ENCODE measurements around the gene CDSN. TPM values are rescaled to one million over a fixed set of nuclear protein-coding genes. Genes with fewer than 3 reads are reported as not detected.

The CDSN gene
- total RNA-seq, 4 donors from 2014 or later = not detected

- ATAC-seq = no peak
- no peak for TF ChIP-seq EP300 (IDR thresholded peaks at IDR 0.05)
- TF ChIP-seq POLR2AphosphoS5 (IDR thresholded peaks at IDR 0.05) = no peak
- TF ChIP-seq POLR2A (IDR thresholded peaks at IDR 0.05) = no peak
- peak in 3 of 4 experiments; percentile 61 to 82 (median 66) for TF ChIP-seq CTCF (IDR thresholded peaks at IDR 0.05)
- WGBS, 2 donors (ENCODE audit: low coverage in 1 of 2) = 0 to 5% methylated on average over 3 to 8 of the region's 8 CpGs
- Histone ChIP-seq H3K4me3 (no peak overlapping the region), H3K4me1 (peaks cover 0 to 13% (median 0%) of the 10 kb centered on the region in 3 donors), H3K27ac (no peak overlapping the region), H3K9me3 (no peaks in the 10 kb centered on the region), H3K36me3 (peaks cover 0 to 3% of the 10 kb centered on the region in 2 donors), H3K27me3 (no peaks in the 10 kb centered on the region)
Measured at GRCh38 chr6:31128093-31128676, 7.9 kb upstream of the CDSN start.

DNA sequence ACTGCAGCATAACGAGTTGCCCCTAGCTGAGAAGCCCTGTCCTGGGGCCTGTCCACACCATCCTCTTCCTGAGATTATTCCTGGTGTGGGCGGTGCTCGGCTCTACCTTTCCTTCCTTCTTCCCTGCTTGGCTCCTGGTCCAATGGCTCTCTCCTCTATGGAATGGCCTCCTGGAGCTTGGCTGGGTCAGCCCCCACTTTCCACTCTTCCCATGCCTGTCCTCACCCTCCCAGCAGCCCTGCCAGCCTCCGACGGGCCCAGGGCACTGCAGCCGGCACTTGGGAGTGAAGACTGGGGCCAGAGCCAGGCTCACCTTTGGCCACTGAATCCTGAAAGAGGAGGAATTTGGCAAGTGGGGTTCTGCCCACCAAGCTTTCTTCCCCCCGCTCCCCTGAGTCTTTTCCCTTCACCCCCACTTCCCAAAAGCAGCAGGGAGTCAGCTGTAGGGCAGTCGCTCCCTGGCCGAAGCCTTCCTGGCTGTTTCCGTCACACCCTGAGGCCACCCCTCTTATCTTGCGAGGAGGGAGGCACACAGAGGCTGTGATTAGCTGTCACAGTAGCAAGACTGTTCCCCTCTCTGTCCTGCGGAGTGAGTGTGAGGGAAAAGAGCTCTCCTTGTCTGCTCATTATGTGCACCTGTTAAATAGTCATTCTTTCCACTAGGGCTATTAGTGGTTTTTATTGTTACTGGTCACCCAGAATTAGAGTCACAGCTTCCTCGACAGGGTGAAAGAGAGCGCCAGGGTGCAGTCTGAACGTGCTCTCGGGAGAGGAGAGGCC is 6.3 kb upstream of the CDSN start:
- ATAC-seq = no peak
- WGBS, 2 donors (ENCODE audit: low coverage in 1 of 2) = 41 to 79% methylated on average over 4 to 6 of the region's 16 CpGs
- no peak for TF ChIP-seq POLR2AphosphoS5 (IDR thresholded peaks at IDR 0.05)
- no peak for TF ChIP-seq EP300 (IDR thresholded peaks at IDR 0.05)
- no peak for TF ChIP-seq CTCF (IDR thresholded peaks at IDR 0.05)
- TF ChIP-seq POLR2A (IDR thresholded peaks at IDR 0.05) = no peak
- H3K9me3 ChIP-seq = no peaks in the 10 kb centered on the region
- no peak overlapping the region for H3K4me3 ChIP-seq
- H3K36me3 ChIP-seq = peaks cover 0 to 3% of the 10 kb centered on the region in 2 donors
- no peaks in the 10 kb centered on the region for H3K27me3 ChIP-seq
- peaks cover 0 to 27% (median 10%) of the 10 kb centered on the region in 3 donors for H3K4me1 ChIP-seq
- H3K27ac ChIP-seq = no peak overlapping the region

DNA sequence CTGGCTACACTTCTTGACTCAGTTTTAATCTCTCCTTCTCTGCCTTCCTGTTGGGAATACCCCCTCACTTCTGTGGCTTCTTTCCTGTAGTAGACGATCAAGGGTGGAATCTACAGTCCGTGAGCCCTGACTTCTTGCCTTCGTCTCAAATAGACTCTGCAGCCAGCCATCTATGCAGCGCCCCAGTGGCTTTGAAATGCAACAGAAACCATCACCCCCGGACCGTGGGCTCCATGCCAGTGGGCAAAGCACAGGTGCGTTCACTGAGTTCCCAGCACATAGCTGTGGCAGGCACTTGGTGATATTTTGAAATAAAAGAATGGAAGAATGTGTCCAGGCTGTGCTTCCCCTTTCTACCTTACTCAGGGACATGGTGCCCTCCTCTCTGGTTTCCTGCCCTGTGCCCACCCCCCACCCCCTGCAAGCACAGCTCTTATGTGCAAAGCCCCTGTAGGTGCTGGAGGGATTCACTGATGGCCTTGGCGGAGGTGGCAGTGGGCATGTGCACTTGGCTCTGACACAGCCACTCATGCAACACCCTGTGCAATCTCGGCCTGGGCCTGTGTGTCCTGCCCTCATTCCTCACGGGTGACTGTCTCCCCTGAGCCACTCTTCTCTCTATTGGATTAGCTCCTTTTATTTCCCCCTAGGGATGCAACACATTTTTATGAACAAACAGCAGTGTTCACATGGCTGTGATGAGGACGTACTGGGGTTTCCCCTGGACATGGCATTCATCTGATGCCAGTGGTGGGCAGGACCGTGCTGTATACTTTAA is 5.5 kb upstream of the CDSN start:
- no peaks in the 10 kb centered on the region for H3K27me3 ChIP-seq
- ATAC-seq = no peak

GRCh38 chr6:31125162-31125561 is 4.9 kb upstream of the CDSN start:
- no peak overlapping the region for H3K27ac ChIP-seq

More for the DNA sequence above, 5.5 kb upstream of the CDSN start:
- H3K4me1 ChIP-seq = peaks cover 0 to 27% (median 10%) of the 10 kb centered on the region in 3 donors
- H3K4me3 ChIP-seq = no peak overlapping the region
- TF ChIP-seq CTCF (IDR thresholded peaks at IDR 0.05) (no peak), EP300 (IDR thresholded peaks at IDR 0.05) (no peak), POLR2A (IDR thresholded peaks at IDR 0.05) (no peak), POLR2AphosphoS5 (IDR thresholded peaks at IDR 0.05) (no peak)
- H3K36me3 ChIP-seq = peaks cover 0 to 3% of the 10 kb centered on the region in 2 donors
- WGBS, 2 donors (ENCODE audit: low coverage in 1 of 2) = 57 to 63% methylated on average over 6 to 9 of the region's 12 CpGs
- H3K27ac ChIP-seq = no peak overlapping the region
- no peaks in the 10 kb centered on the region for H3K9me3 ChIP-seq

More at GRCh38 chr6:31125162-31125561, 4.9 kb upstream of the CDSN start:
- no peak overlapping the region for H3K4me3 ChIP-seq
- H3K36me3 ChIP-seq = peaks cover 0 to 3% of the 10 kb centered on the region in 2 donors
- no peaks in the 10 kb centered on the region for H3K9me3 ChIP-seq
- no peaks in the 10 kb centered on the region for H3K27me3 ChIP-seq
- peaks cover 0 to 27% (median 10%) of the 10 kb centered on the region in 3 donors for H3K4me1 ChIP-seq
- TF ChIP-seq POLR2AphosphoS5 (IDR thresholded peaks at IDR 0.05) = no peak
- TF ChIP-seq CTCF (IDR thresholded peaks at IDR 0.05) = no peak
- no peak for TF ChIP-seq POLR2A (IDR thresholded peaks at IDR 0.05)
- TF ChIP-seq EP300 (IDR thresholded peaks at IDR 0.05) = no peak
- 46 to 74% methylated on average over 3 to 7 of the region's 8 CpGs for WGBS, 2 donors (ENCODE audit: low coverage in 1 of 2)
- ATAC-seq = peak; percentile 38

Data from gastroesophageal sphincter (tissue), 4 donors.